Karpas-422 (cell line): ENCODE measurements around the gene DOCK4. TPM values are rescaled to one million over a fixed set of nuclear protein-coding genes. Genes with fewer than 3 reads are reported as not detected.

Source experiments
- DNase-seq: peaks from one replicate; pipeline ENCODE4 v3.0.0-alpha.2; 2015
- H2AFZ ChIP-seq: fragments of 200-600 bp; sonication (generic); 2 replicates; pipeline ENCODE4 v1.6.1; 2014; ENCODE audit warnings: antibody characterized with exemption, low read length, mixed read lengths
- H3K27ac ChIP-seq: fragments of 200-600 bp; sonication (generic); 2 replicates; pipeline ENCODE4 v1.5.1; 2014; ENCODE audit warnings: mild to moderate bottlenecking, low read length, moderate library complexity
- H3K27me3 ChIP-seq: fragments of 200-600 bp; sonication (generic); 2 replicates; pipeline ENCODE4 v1.6.1; 2014; ENCODE audit warnings: low read length, mixed read lengths
- H3K36me3 ChIP-seq: fragments of 200-600 bp; sonication (generic); 2 replicates; pipeline ENCODE4 v1.6.1; 2014; ENCODE audit warnings: low read length, mixed read lengths; ENCODE audit not compliant: insufficient read depth
- H3K4me1 ChIP-seq: fragments of 200-600 bp; sonication (generic); 2 replicates; pipeline ENCODE4 v1.6.1; 2014; ENCODE audit warnings: mild to moderate bottlenecking, low read length, mixed read lengths
- H3K4me2 ChIP-seq: fragments of 200-600 bp; sonication (generic); 2 replicates; pipeline ENCODE4 v1.6.1; 2014; ENCODE audit warnings: low read length, low read depth, mild to moderate bottlenecking; ENCODE audit not compliant: poor library complexity, severe bottlenecking
- H3K4me3 ChIP-seq: fragments of 200-600 bp; sonication (generic); 2 replicates; pipeline ENCODE4 v1.5.1; 2014; ENCODE audit warnings: mild to moderate bottlenecking, antibody characterized with exemption, low read length, mixed read lengths
- H3K79me2 ChIP-seq: fragments of 200-600 bp; sonication (generic); 2 replicates; pipeline ENCODE4 v1.6.1; 2014; ENCODE audit warnings: mild to moderate bottlenecking, low read length, mixed read lengths
- H3K9ac ChIP-seq: fragments of 200-600 bp; sonication (generic); 2 replicates; pipeline ENCODE4 v1.6.0; 2014; ENCODE audit warnings: low read length
- H3K9me2 ChIP-seq: fragments of 200-600 bp; sonication (generic), shearing (Covaris generic); replicated peaks from 2 replicates; pipeline ENCODE4 v1.6.0; 2014; ENCODE audit warnings: mild to moderate bottlenecking, low read length, moderate library complexity; ENCODE audit not compliant: insufficient read depth
- H3K9me3 ChIP-seq: fragments of 300-700, 200-600 bp; sonication (generic); 2 replicates; pipeline ENCODE4 v1.6.1; 2014; ENCODE audit warnings: low read length, mixed read lengths
- H4K20me1 ChIP-seq: fragments of 200-600 bp; sonication (generic); 2 replicates; pipeline ENCODE4 v1.6.1; 2014; ENCODE audit warnings: mild to moderate bottlenecking, antibody characterized with exemption, low read length, low read depth; ENCODE audit not compliant: insufficient read depth
- total RNA-seq: library from RNA; depleted of rRNA; stranded (reverse); fragments of >200 nt; shearing (Covaris generic); gene quantifications from 2 replicates; pipeline ENCODE4 v1.2.3, GENCODE V29; 2014; ENCODE audit warnings: low replicate concordance

DOCK4 gene
- total RNA-seq, 1 experiment from 2014 or later = 0.07 TPM

- Histone ChIP-seq H3K36me3 (no peaks in the 10 kb centered on the region), H3K79me2 (no peaks in the 10 kb centered on the region), H3K9ac (no peak overlapping the region), H3K9me3 (no peaks in the 10 kb centered on the region), H3K27me3 (no peaks in the 10 kb centered on the region), H3K4me1 (no peaks in the 10 kb centered on the region), H2AFZ (no peak overlapping the region), H4K20me1 (no peaks in the 10 kb centered on the region), H3K27ac (no peak overlapping the region), H3K9me2 (no peaks in the 10 kb centered on the region), H3K4me2 (no peak overlapping the region), H3K4me3 (no peak overlapping the region)
- DNase-seq = no peak
These were observed 180.6 kb downstream of the DOCK4 start for GRCh38 chr7:112025556-112025955.

GRCh38 chr7:112023786-112024185, 182.4 kb downstream of the DOCK4 start:
- H3K4me2 ChIP-seq = no peak overlapping the region
- H3K27ac ChIP-seq = no peak overlapping the region
- H3K9me3 ChIP-seq = no peaks in the 10 kb centered on the region
- no peaks in the 10 kb centered on the region for H3K27me3 ChIP-seq
- no peaks in the 10 kb centered on the region for H3K9me2 ChIP-seq
- no peaks in the 10 kb centered on the region for H3K4me1 ChIP-seq
- no peaks in the 10 kb centered on the region for H4K20me1 ChIP-seq
- no peak overlapping the region for H2AFZ ChIP-seq
- no peak for DNase-seq
- no peaks in the 10 kb centered on the region for H3K79me2 ChIP-seq
- H3K4me3 ChIP-seq = no peak overlapping the region
- H3K9ac ChIP-seq = no peak overlapping the region
- no peaks in the 10 kb centered on the region for H3K36me3 ChIP-seq

GRCh38 chr7:112023282-112023681, 182.9 kb downstream of the DOCK4 start:
- no peak overlapping the region for H3K9ac ChIP-seq
- no peak overlapping the region for H2AFZ ChIP-seq
- no peaks in the 10 kb centered on the region for H3K4me1 ChIP-seq
- H3K27me3 ChIP-seq = no peaks in the 10 kb centered on the region
- no peak overlapping the region for H3K4me2 ChIP-seq
- no peaks in the 10 kb centered on the region for H4K20me1 ChIP-seq
- H3K79me2 ChIP-seq = no peaks in the 10 kb centered on the region
- H3K9me3 ChIP-seq = no peaks in the 10 kb centered on the region
- H3K36me3 ChIP-seq = no peaks in the 10 kb centered on the region
- no peak overlapping the region for H3K4me3 ChIP-seq
- H3K27ac ChIP-seq = no peak overlapping the region
- no peak for DNase-seq
- no peaks in the 10 kb centered on the region for H3K9me2 ChIP-seq

- Histone ChIP-seq H3K9me2 (no peaks in the 10 kb centered on the region), H3K9ac (no peak overlapping the region), H3K9me3 (no peaks in the 10 kb centered on the region), H3K79me2 (no peaks in the 10 kb centered on the region), H3K4me3 (no peak overlapping the region), H4K20me1 (no peaks in the 10 kb centered on the region), H3K27me3 (no peaks in the 10 kb centered on the region), H2AFZ (no peak overlapping the region), H3K27ac (no peak overlapping the region), H3K36me3 (no peaks in the 10 kb centered on the region), H3K4me2 (no peak overlapping the region), H3K4me1 (no peaks in the 10 kb centered on the region)
- DNase-seq = no peak
These were observed 184.1 kb downstream of the DOCK4 start for GRCh38 chr7:112022128-112022527.

- Histone ChIP-seq H3K79me2 (no peaks in the 10 kb centered on the region), H3K9me2 (no peaks in the 10 kb centered on the region), H3K9me3 (no peaks in the 10 kb centered on the region), H3K4me1 (no peaks in the 10 kb centered on the region), H3K4me3 (no peak overlapping the region), H3K27ac (no peak overlapping the region), H3K36me3 (no peaks in the 10 kb centered on the region), H2AFZ (no peak overlapping the region), H3K4me2 (no peak overlapping the region), H3K27me3 (no peaks in the 10 kb centered on the region), H3K9ac (no peak overlapping the region), H4K20me1 (no peaks in the 10 kb centered on the region)
- no peak for DNase-seq
These were observed 184.7 kb downstream of the DOCK4 start for GRCh38 chr7:112021379-112022044.

GRCh38 chr7:112020800-112021199, 185.4 kb downstream of the DOCK4 start:
- no peaks in the 10 kb centered on the region for H3K79me2 ChIP-seq
- no peak overlapping the region for H3K9ac ChIP-seq
- H3K27ac ChIP-seq = no peak overlapping the region
- no peaks in the 10 kb centered on the region for H3K4me1 ChIP-seq
- no peak overlapping the region for H2AFZ ChIP-seq
- H3K4me3 ChIP-seq = no peak overlapping the region
- H3K4me2 ChIP-seq = no peak overlapping the region
- H4K20me1 ChIP-seq = no peaks in the 10 kb centered on the region
- DNase-seq = no peak
- no peaks in the 10 kb centered on the region for H3K36me3 ChIP-seq
- H3K27me3 ChIP-seq = no peaks in the 10 kb centered on the region
- H3K9me3 ChIP-seq = no peaks in the 10 kb centered on the region
- H3K9me2 ChIP-seq = no peaks in the 10 kb centered on the region

- Histone ChIP-seq H3K4me2 (no peak overlapping the region), H3K9ac (no peak overlapping the region), H3K36me3 (no peaks in the 10 kb centered on the region), H3K27me3 (no peaks in the 10 kb centered on the region), H3K79me2 (no peaks in the 10 kb centered on the region), H4K20me1 (no peaks in the 10 kb centered on the region), H2AFZ (no peak overlapping the region), H3K9me2 (no peaks in the 10 kb centered on the region), H3K27ac (no peak overlapping the region), H3K4me1 (no peaks in the 10 kb centered on the region), H3K9me3 (no peaks in the 10 kb centered on the region), H3K4me3 (no peak overlapping the region)
- no peak for DNase-seq
These were observed 186.3 kb downstream of the DOCK4 start for GRCh38 chr7:112019932-112020331.

GRCh38 chr7:112018305-112019030, 187.7 kb downstream of the DOCK4 start:
- Histone ChIP-seq H3K27me3 (no peaks in the 10 kb centered on the region), H2AFZ (no peak overlapping the region), H3K9me2 (no peaks in the 10 kb centered on the region), H3K9ac (no peak overlapping the region), H3K4me1 (no peaks in the 10 kb centered on the region), H3K9me3 (no peaks in the 10 kb centered on the region), H3K79me2 (no peaks in the 10 kb centered on the region), H3K4me2 (no peak overlapping the region), H3K36me3 (no peaks in the 10 kb centered on the region), H4K20me1 (no peaks in the 10 kb centered on the region), H3K4me3 (no peak overlapping the region), H3K27ac (no peak overlapping the region)
- no peak for DNase-seq
